ENCODE measurements around the gene INSRR.

The INSRR gene

GRCh38 chr1:156894001-156894400 lies 35.1 kb upstream of the INSRR start:
- no peak for DNase-seq (ENCODE audit: low read depth, low spot score)

- no peak for DNase-seq (ENCODE audit: low read depth, low spot score)
These were observed 34.4 kb upstream of the INSRR start, which contains the start of gene PEAR1 for GRCh38 chr1:156893048-156893953. Gene PEAR1, plus strand, starts transcription at chr1:156893718. Its CDS starts 10,209 bp downstream, at chr1:156903927.

- DNase-seq (ENCODE audit: low read depth, low spot score), result peak; percentile 66
These were observed 33.5 kb upstream of the INSRR start for GRCh38 chr1:156892190-156893047.

- peak; percentile 14 for DNase-seq (ENCODE audit: low read depth, low spot score)
These were observed 31.1 kb upstream of the INSRR start for GRCh38 chr1:156889802-156890580.

GRCh38 chr1:156887734-156888133 lies 28.8 kb upstream of the INSRR start:
- DNase-seq (ENCODE audit: low read depth, low spot score), result no peak

- DNase-seq (ENCODE audit: low read depth, low spot score), result no peak
These were observed 28.4 kb upstream of the INSRR start for GRCh38 chr1:156887317-156887716.

GRCh38 chr1:156886583-156887281 lies 27.8 kb upstream of the INSRR start:
- no peak for DNase-seq (ENCODE audit: low read depth, low spot score)

- no peak for DNase-seq (ENCODE audit: low read depth, low spot score)
These were observed 27.0 kb upstream of the INSRR start for GRCh38 chr1:156885880-156886355.

- no peak for DNase-seq (ENCODE audit: low read depth, low spot score)
These were observed 26.4 kb upstream of the INSRR start for GRCh38 chr1:156885314-156885713.

GRCh38 chr1:156884560-156885184 lies 25.8 kb upstream of the INSRR start:
- DNase-seq (ENCODE audit: low read depth, low spot score), result no peak

GRCh38 chr1:156883919-156884318 lies 25.0 kb upstream of the INSRR start:
- DNase-seq (ENCODE audit: low read depth, low spot score), result no peak

GRCh38 chr1:156882543-156882942 lies 23.6 kb upstream of the INSRR start:
- DNase-seq (ENCODE audit: low read depth, low spot score), result no peak

GRCh38 chr1:156881663-156882062 lies 22.7 kb upstream of the INSRR start:
- no peak for DNase-seq (ENCODE audit: low read depth, low spot score)

GRCh38 chr1:156881101-156881500 lies 22.2 kb upstream of the INSRR start:
- DNase-seq (ENCODE audit: low read depth, low spot score), result no peak

- DNase-seq (ENCODE audit: low read depth, low spot score), result no peak
These were observed 21.6 kb upstream of the INSRR start for GRCh38 chr1:156880473-156880872.

GRCh38 chr1:156879876-156880275 lies 21.0 kb upstream of the INSRR start:
- DNase-seq (ENCODE audit: low read depth, low spot score), result no peak

- no peak for DNase-seq (ENCODE audit: low read depth, low spot score)
These were observed 18.7 kb upstream of the INSRR start for GRCh38 chr1:156877433-156878170.

- no peak for DNase-seq (ENCODE audit: low read depth, low spot score)
These were observed 17.4 kb upstream of the INSRR start for GRCh38 chr1:156876281-156876680.

GRCh38 chr1:156875341-156875615 lies 16.4 kb upstream of the INSRR start:
- DNase-seq (ENCODE audit: low read depth, low spot score), result no peak
